SH-SY5Y (cell line): Measurements from ENCODE around the gene TAF7.

Experiments used
- GATA2 ChIP-seq: IDR thresholded peaks from 2 replicates; pipeline ENCODE4 v1.6.1; 2011; ENCODE audit warnings: mild to moderate bottlenecking, low read depth, low read length
- GATA3 ChIP-seq: IDR thresholded peaks from 2 replicates; pipeline ENCODE4 v1.6.1; 2011; ENCODE audit warnings: low read depth, mild to moderate bottlenecking, low read length, moderate library complexity

DNA sequence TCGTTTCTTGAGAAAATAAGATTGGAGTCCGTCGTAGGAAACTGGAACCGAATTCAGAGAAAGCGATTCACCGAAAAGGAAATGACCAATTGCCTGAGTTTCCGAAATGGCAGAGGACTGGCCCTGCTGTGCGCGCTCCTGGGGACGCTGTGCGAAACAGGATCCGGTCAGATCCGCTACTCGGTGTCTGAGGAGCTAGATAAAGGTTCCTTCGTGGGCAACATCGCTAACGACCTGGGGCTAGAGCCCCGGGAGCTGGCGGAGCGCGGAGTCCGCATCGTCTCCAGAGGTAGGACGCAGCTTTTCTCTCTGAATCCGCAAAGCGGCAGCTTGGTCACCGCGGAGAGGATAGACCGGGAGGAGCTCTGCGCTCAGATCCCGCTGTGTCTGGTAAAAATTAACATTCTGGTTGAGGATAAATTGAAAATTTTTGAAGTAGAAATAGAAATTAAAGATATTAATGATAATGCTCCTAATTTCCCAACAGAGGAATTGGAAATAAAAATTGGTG, 23.4 kb upstream of the TAF7 start:
- no peak for TF ChIP-seq GATA2
- no peak for TF ChIP-seq GATA3
